Panc1 (cell line): ENCODE data around the gene ZFAND2B. TPM values are rescaled to one million over a fixed set of nuclear protein-coding genes. Genes with fewer than 3 reads are reported as not detected.

Experiments used
- ATAC-seq: fragments of 200-7000 bp; cut with Tn5 transposase; 2 replicates; pipeline ENCODE4 v1.9.1; 2020; ENCODE audit warnings: mild to moderate bottlenecking, moderate library complexity
- BruUV-seq: library from RNA; stranded (reverse); fragments of 400-500 nt; replicated peaks from 2 replicates; lab custom pipeline; 2021; lab: Mats Ljungman, UMichigan
- CTCF ChIA-PET: fragments of 300-600 bp; sonication (Branson Sonifier 250); formaldehyde crosslinking; loops from one replicate; lab custom pipeline; 2022; ENCODE audit warnings: antibody characterized with exemption; lab: Charles Lee
- POLR2A ChIA-PET: fragments of 300-600 bp; sonication (Branson Sonifier 250); formaldehyde crosslinking; loops from one replicate; lab custom pipeline; 2022; ENCODE audit warnings: antibody characterized with exemption; lab: Charles Lee
- DNase-seq: peaks from one replicate; pipeline ENCODE4 v3.0.0-alpha.2; 2010; ENCODE audit warnings: low read depth, low spot score
- H3K27ac ChIP-seq: 2 replicates; pipeline ENCODE4 v1.5.1; 2011; ENCODE audit warnings: mild to moderate bottlenecking, low read length, inconsistent platforms
- H3K27me3 ChIP-seq: fragments of 200-500 bp; sonication (Bioruptor generic); 2 replicates; pipeline ENCODE4 v1.6.0; 2014; ENCODE audit warnings: low read length, inconsistent platforms; ENCODE audit not compliant: control insufficient read depth, insufficient read depth
- H3K36me3 ChIP-seq: fragments of 200-500 bp; sonication (Bioruptor generic); 2 replicates; pipeline ENCODE4 v1.5.1; 2014; ENCODE audit warnings: inconsistent platforms, mild to moderate bottlenecking, low read length, moderate library complexity; ENCODE audit not compliant: control insufficient read depth, insufficient read depth
- H3K4me1 ChIP-seq: 2 replicates; pipeline ENCODE4 v1.5.1; 2011; ENCODE audit warnings: inconsistent platforms, mild to moderate bottlenecking, low read length, moderate library complexity; ENCODE audit not compliant: control insufficient read depth, insufficient read depth
- H3K4me3 ChIP-seq, 2 experiments: 2 replicates each; pipeline ENCODE4 v1.5.1; 2011 to 2012; ENCODE audit warnings: low read depth in 2 of 2, low read length in 2 of 2, mild to moderate bottlenecking in 2 of 2, inconsistent platforms in 1 of 2, moderate library complexity in 1 of 2
- H3K9me3 ChIP-seq: fragments of 200-500 bp; sonication (Bioruptor generic); 2 replicates; pipeline ENCODE4 v1.5.1; 2014; ENCODE audit warnings: low read depth, mild to moderate bottlenecking, inconsistent platforms, low read length, moderate library complexity; ENCODE audit not compliant: control insufficient read depth, insufficient read depth
- POLR2AphosphoS5 ChIP-seq: IDR thresholded peaks from 2 replicates; pipeline ENCODE4 v1.6.1; 2012; ENCODE audit warnings: mild to moderate bottlenecking, low read depth, low read length, moderate library complexity
- SIN3A ChIP-seq: IDR thresholded peaks from 2 replicates; pipeline ENCODE4 v1.6.1; 2012; ENCODE audit warnings: low read depth, mild to moderate bottlenecking, low read length, moderate library complexity, borderline replicate concordance; ENCODE audit not compliant: insufficient read depth
- TCF7L2 ChIP-seq: IDR thresholded peaks from 2 replicates; pipeline ENCODE4 v1.6.1; 2011; ENCODE audit warnings: mild to moderate bottlenecking, low read depth, low read length, inconsistent platforms
- in situ Hi-C: cut with HindIII; loops from 2 replicates; pipeline ENCODE4 v1.10.0; 2016; ENCODE audit warnings: low sequenced_read_pairs, low pct_unique_long_range_greater_than_20kb
- intact Hi-C: fragments of 100-400 bp; cut with micrococcal nuclease; formaldehyde crosslinking; loops from one replicate; pipeline ENCODE4 v1.10.0; 2022; ENCODE audit not compliant: unreplicated experiment
- total RNA-seq: library from RNA; stranded (reverse); gene quantifications from one replicate; pipeline ENCODE4 v1.2.1, GENCODE V29; 2021; ENCODE audit not compliant: unreplicated experiment
- TF ChIP-seq, protein P1 (sequence below), 2 experiments: IDR thresholded peaks; 2 replicates each; pipeline ENCODE4 v1.6.1; 2011 to 2012; ENCODE audit warnings: low read depth in 2 of 2, control low read depth in 1 of 2, low read length in 1 of 2, mild to moderate bottlenecking in 1 of 2, moderate library complexity in 1 of 2; ENCODE audit not compliant: insufficient read depth in 1 of 2
- TF ChIP-seq, protein P2 (sequence below): fragments of 450-650 bp; IDR thresholded peaks from 2 replicates; pipeline ENCODE4 v1.5.1; 2017; ENCODE audit warnings: mild to moderate bottlenecking

The ZFAND2B gene
- total RNA-seq, 1 experiment from 2014 or later, result 43.2 TPM

DNA sequence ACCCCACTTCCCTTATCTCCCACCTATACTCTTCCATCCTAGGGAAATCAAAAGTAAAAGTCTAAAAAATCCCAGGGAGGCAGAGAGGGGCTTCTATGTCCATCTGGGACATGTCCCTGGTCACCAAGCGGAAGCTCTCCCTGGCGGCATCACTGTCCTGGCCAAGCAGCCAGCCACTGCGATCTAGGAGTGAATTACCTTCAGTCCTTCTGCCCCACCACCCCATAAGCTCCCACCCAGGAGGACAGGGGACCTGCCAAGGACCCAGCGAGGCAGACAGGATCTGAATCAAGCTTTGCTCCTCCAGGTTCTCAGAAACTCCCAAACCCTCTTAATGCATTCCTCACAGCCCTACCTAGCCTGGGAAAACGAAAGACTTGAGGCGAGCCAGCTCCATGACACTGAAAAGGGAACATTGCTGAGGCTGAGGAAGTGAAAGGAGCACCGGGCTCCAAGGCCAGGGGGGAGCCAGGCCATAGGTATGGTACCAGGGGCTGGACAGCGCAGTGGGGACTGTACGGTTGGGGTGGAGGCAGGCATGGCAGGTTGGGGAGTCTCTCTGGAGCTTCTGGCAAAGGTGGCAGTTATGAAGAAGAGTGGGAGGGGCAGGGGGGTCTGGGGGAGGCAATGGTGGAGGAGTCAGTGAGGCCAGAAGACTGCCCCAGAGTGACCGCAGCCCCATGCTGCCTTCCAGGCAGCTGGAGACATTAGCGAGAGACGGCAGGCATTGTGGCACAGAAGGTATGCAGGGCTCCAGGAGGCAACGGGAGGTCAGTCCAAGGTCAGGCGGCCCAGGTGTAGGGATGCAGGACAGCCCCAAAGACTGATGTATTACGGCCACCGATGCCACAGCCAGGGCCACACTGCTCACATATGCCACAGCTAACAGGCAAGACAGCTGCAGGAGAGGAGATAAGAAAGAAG is 34.1 kb upstream of the ZFAND2B start:
- DNase-seq, result no peak
- in situ Hi-C loops, result no loop called here
- no peaks in the 10 kb centered on the region; the same call in 1 of the 2 replicates for H3K36me3 ChIP-seq
- H3K4me1 ChIP-seq, result no peaks in the 10 kb centered on the region
- H3K4me3 ChIP-seq, result no peak overlapping the region
- H3K9me3 ChIP-seq, result no peaks in the 10 kb centered on the region
- H3K27me3 ChIP-seq, result no peaks in the 10 kb centered on the region
- POLR2A ChIA-PET, result no interaction called here
- no peak overlapping the region for H3K27ac ChIP-seq
- ATAC-seq, result no peak
- TF ChIP-seq, protein P1, sequence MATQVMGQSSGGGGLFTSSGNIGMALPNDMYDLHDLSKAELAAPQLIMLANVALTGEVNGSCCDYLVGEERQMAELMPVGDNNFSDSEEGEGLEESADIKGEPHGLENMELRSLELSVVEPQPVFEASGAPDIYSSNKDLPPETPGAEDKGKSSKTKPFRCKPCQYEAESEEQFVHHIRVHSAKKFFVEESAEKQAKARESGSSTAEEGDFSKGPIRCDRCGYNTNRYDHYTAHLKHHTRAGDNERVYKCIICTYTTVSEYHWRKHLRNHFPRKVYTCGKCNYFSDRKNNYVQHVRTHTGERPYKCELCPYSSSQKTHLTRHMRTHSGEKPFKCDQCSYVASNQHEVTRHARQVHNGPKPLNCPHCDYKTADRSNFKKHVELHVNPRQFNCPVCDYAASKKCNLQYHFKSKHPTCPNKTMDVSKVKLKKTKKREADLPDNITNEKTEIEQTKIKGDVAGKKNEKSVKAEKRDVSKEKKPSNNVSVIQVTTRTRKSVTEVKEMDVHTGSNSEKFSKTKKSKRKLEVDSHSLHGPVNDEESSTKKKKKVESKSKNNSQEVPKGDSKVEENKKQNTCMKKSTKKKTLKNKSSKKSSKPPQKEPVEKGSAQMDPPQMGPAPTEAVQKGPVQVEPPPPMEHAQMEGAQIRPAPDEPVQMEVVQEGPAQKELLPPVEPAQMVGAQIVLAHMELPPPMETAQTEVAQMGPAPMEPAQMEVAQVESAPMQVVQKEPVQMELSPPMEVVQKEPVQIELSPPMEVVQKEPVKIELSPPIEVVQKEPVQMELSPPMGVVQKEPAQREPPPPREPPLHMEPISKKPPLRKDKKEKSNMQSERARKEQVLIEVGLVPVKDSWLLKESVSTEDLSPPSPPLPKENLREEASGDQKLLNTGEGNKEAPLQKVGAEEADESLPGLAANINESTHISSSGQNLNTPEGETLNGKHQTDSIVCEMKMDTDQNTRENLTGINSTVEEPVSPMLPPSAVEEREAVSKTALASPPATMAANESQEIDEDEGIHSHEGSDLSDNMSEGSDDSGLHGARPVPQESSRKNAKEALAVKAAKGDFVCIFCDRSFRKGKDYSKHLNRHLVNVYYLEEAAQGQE (IDR thresholded peaks at IDR 0.05; ENCODE audit: insufficient read depth in 1 of 2, low read depth in 2 of 2, low read length in 1 of 2), result no peak
- TF ChIP-seq POLR2AphosphoS5 (no peak), TCF7L2 (no peak), SIN3A (no peak)
- TF ChIP-seq, protein P2, sequence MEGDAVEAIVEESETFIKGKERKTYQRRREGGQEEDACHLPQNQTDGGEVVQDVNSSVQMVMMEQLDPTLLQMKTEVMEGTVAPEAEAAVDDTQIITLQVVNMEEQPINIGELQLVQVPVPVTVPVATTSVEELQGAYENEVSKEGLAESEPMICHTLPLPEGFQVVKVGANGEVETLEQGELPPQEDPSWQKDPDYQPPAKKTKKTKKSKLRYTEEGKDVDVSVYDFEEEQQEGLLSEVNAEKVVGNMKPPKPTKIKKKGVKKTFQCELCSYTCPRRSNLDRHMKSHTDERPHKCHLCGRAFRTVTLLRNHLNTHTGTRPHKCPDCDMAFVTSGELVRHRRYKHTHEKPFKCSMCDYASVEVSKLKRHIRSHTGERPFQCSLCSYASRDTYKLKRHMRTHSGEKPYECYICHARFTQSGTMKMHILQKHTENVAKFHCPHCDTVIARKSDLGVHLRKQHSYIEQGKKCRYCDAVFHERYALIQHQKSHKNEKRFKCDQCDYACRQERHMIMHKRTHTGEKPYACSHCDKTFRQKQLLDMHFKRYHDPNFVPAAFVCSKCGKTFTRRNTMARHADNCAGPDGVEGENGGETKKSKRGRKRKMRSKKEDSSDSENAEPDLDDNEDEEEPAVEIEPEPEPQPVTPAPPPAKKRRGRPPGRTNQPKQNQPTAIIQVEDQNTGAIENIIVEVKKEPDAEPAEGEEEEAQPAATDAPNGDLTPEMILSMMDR, result no peak
- BruUV-seq, result no TSS peak
- CTCF ChIA-PET, result no interaction called here
- intact Hi-C loops, result no loop called here

DNA sequence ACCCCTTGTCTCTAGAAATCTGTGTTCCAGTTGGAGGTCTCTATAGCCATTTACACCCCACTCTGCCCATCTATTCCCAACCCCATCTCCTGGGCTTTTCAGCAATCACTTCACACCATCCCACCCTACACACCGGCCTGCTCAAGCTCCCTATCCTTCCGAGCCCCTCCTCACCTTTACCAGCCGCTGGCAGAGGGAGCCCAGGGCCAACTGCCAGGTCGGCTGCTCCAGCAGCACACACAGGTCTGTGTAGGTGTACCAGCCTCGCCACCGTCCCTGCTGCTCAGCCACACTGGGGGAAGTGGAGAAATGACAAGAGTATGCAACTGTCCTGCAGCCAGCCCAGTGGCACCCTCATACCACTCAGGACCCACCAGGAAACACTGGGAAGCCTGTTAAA is 33.4 kb upstream of the ZFAND2B start:
- ChIA-PET POLR2A (no interaction called here), CTCF (no interaction called here)
- in situ Hi-C loops, result no loop called here
- no peak overlapping the region for H3K27ac ChIP-seq
- no peaks in the 10 kb centered on the region for H3K4me1 ChIP-seq
- H3K9me3 ChIP-seq, result no peaks in the 10 kb centered on the region
- intact Hi-C loops, result no loop called here
- no peak for DNase-seq
- no peaks in the 10 kb centered on the region for H3K27me3 ChIP-seq
- no peaks in the 10 kb centered on the region; the same call in 1 of the 2 replicates for H3K36me3 ChIP-seq
- no peak overlapping the region for H3K4me3 ChIP-seq
- no peak for ATAC-seq
- TF ChIP-seq, protein P1 (IDR thresholded peaks at IDR 0.05; ENCODE audit: insufficient read depth in 1 of 2, low read depth in 2 of 2, low read length in 1 of 2), result no peak
- TF ChIP-seq TCF7L2 (no peak), POLR2AphosphoS5 (no peak), SIN3A (no peak)
- TF ChIP-seq, protein P2, result no peak
- no TSS peak for BruUV-seq
